ENCODE results near the gene CDK19. TPM values are rescaled to one million over a fixed set of nuclear protein-coding genes. Genes with fewer than 3 reads are reported as not detected.
"Not testable (repeated sequence)": the region's sequence is repeated elsewhere in the genome, so short reads cannot be mapped to it uniquely, and the experiment has no call there.

The CDK19 gene
- polyA plus RNA-seq, 1 of the 3 experiments (the other 2 are of a cell fraction) = 6.5 TPM

- no peaks in the 10 kb centered on the region for H3K27me3 ChIP-seq (ENCODE audit: insufficient read depth)
- H3K79me2 ChIP-seq (ENCODE audit: insufficient read depth) = no peaks in the 10 kb centered on the region; the same call in 1 of the 2 replicates
- H3K9me3 ChIP-seq = peaks cover 26% of the 10 kb centered on the region; the same call in 1 of the 2 replicates
- no peak overlapping the region for H2AFZ ChIP-seq (ENCODE audit: low read depth)
- ChIA-PET POLR2A (no interaction called here), CTCF (no interaction called here)
- DNase-seq = no peak
- H3K9me2 ChIP-seq = no peaks in the 10 kb centered on the region
- H3K9ac ChIP-seq = no peak overlapping the region
- no peaks in the 10 kb centered on the region for H4K20me1 ChIP-seq (ENCODE audit: insufficient read depth)
- peaks cover 0 to 45% of the 10 kb centered on the region in 2 experiments for H3K36me3 ChIP-seq (replicated peaks in 1 of 2; ENCODE audit: control insufficient read depth in 1 of 2, insufficient read depth in 2 of 2, low read length in 1 of 2)
- H3K4me1 ChIP-seq (ENCODE audit: control insufficient read depth in 1 of 2, insufficient read depth in 2 of 2, low read depth in 1 of 2, low read length in 1 of 2) = peaks cover 0 to 3% of the 10 kb centered on the region in 2 experiments; a peak in 2 of 4 replicates
- H3K4me3 ChIP-seq (ENCODE audit: low read depth in 2 of 2, low read length in 1 of 2) = no peak overlapping the region
- H3K4me2 ChIP-seq = no peak overlapping the region
- 97% methylated on average over 1 of the region's 1 CpG for WGBS (ENCODE audit: low lambda C conversion rate)
- no peak overlapping the region for H3K27ac ChIP-seq (ENCODE audit: low read depth in 2 of 2, low read length in 1 of 2)
- peaks cover 9% of the 10 kb centered on the region for H3F3A ChIP-seq (replicated peaks; ENCODE audit: insufficient read depth)
- TF ChIP-seq USF2 (IDR thresholded peaks at IDR 0.05; ENCODE audit: borderline replicate concordance, low read depth, low read length) (no peak), FOXM1 (IDR thresholded peaks at IDR 0.05; ENCODE audit: low read depth) (no peak), RFX5 (IDR thresholded peaks at IDR 0.05; ENCODE audit: low read length) (no peak), MEF2A (IDR thresholded peaks at IDR 0.05; ENCODE audit: borderline replicate concordance, low read depth) (no peak), GABPA (IDR thresholded peaks at IDR 0.05; ENCODE audit: low read depth) (no peak), MAX (IDR thresholded peaks at IDR 0.05; ENCODE audit: low read depth) (no peak), NFIC (IDR thresholded peaks at IDR 0.05; ENCODE audit: borderline replicate concordance) (no peak), EZH2phosphoT487 (IDR thresholded peaks at IDR 0.05; ENCODE audit: borderline replicate concordance, low read depth) (no peak), JUND (IDR thresholded peaks at IDR 0.05) (no peak), TAF1 (IDR thresholded peaks at IDR 0.05; ENCODE audit: borderline replicate concordance, low read depth, low read length) (no peak), TEAD4 (IDR thresholded peaks at IDR 0.05; ENCODE audit: borderline replicate concordance, insufficient read depth) (no peak), RAD21 (IDR thresholded peaks at IDR 0.05; ENCODE audit: low read length) (no peak), CTCF (IDR thresholded peaks at IDR 0.05) (no peak), IRF3 (IDR thresholded peaks at IDR 0.05; ENCODE audit: low read depth, low read length) (no peak), ZBTB33 (IDR thresholded peaks at IDR 0.05; ENCODE audit: borderline replicate concordance, low read depth) (no peak)
Observed at GRCh38 chr6:110744991-110745390, 70.3 kb downstream of the CDK19 start.

- CTCF ChIA-PET = not testable (repeated sequence)
Observed at GRCh38 chr6:110742552-110742951, 72.7 kb downstream of the CDK19 start.

More at GRCh38 chr6:110742552-110742951, 72.7 kb downstream of the CDK19 start:
- DNase-seq; H3K4me2 ChIP-seq; H3K27me3 ChIP-seq (ENCODE audit: insufficient read depth); H3K79me2 ChIP-seq (ENCODE audit: insufficient read depth); H4K20me1 ChIP-seq (ENCODE audit: insufficient read depth); POLR2A ChIA-PET; H3K4me3 ChIP-seq (ENCODE audit: low read depth in 2 of 2, low read length in 1 of 2); H3K27ac ChIP-seq (ENCODE audit: low read depth in 2 of 2, low read length in 1 of 2); H3K4me1 ChIP-seq (ENCODE audit: control insufficient read depth in 1 of 2, insufficient read depth in 2 of 2, low read depth in 1 of 2, low read length in 1 of 2); H3K9ac ChIP-seq; H3K9me2 ChIP-seq; H3F3A ChIP-seq (replicated peaks; ENCODE audit: insufficient read depth); H2AFZ ChIP-seq (ENCODE audit: low read depth): not testable (repeated sequence)
- Histone ChIP-seq H3K9me3 (peaks cover 26% of the 10 kb centered on the region; the same call in 1 of the 2 replicates), H3K36me3 (replicated peaks in 1 of 2; ENCODE audit: control insufficient read depth in 1 of 2, insufficient read depth in 2 of 2, low read length in 1 of 2) (peaks cover 0 to 46% of the 10 kb centered on the region in 2 experiments)
- 93% methylated on average over 9 of the region's 9 CpGs for WGBS (ENCODE audit: low lambda C conversion rate)

Data from SK-N-SH (cell line).